HepG2 (cell line): ENCODE results near the gene TMPRSS15. TPM values are rescaled to one million over a fixed set of nuclear protein-coding genes. Genes with fewer than 3 reads are reported as not detected.

Source experiments
- AHR ChIP-seq: IDR thresholded peaks from 2 replicates; pipeline ENCODE4 v1.6.1; 2018; ENCODE audit warnings: missing genetic modification reagents, missing compliant biosample characterization
- EZH2 ChIP-seq: conservative IDR thresholded peaks from 2 replicates; pipeline ENCODE4 v1.6.1; 2012; ENCODE audit warnings: mild to moderate bottlenecking, low read depth, low read length, moderate library complexity
- HDAC1 ChIP-seq: sonication (generic); formaldehyde crosslinking; IDR thresholded peaks from 2 replicates; pipeline ENCODE4 v1.5.1; 2020; ENCODE audit warnings: mild to moderate bottlenecking, missing genetic modification reagents
- NFRKB ChIP-seq: fragments of 450-650 bp; IDR thresholded peaks from 2 replicates; pipeline ENCODE4 v1.6.1; 2017
- RORA ChIP-seq: sonication (generic); formaldehyde crosslinking; IDR thresholded peaks from 2 replicates; pipeline ENCODE4 v1.5.0; 2020; ENCODE audit warnings: mild to moderate bottlenecking, missing genetic modification reagents, moderate library complexity
- SRSF9 ChIP-seq: fragments of 200-400 bp; formaldehyde crosslinking; IDR thresholded peaks from 2 replicates; pipeline ENCODE4 v1.6.1; 2018; ENCODE audit warnings: borderline replicate concordance, mild to moderate bottlenecking, low read depth, low read length; ENCODE audit not compliant: insufficient read depth, poor library complexity, severe bottlenecking
- TOE1 ChIP-seq: sonication (generic); formaldehyde crosslinking; IDR thresholded peaks from 2 replicates; pipeline ENCODE4 v1.4.0; 2020; ENCODE audit warnings: mild to moderate bottlenecking, missing genetic modification reagents
- U2AF2 ChIP-seq: fragments of 200-400 bp; formaldehyde crosslinking; IDR thresholded peaks from 2 replicates; pipeline ENCODE4 v1.6.1; 2017; ENCODE audit warnings: low read depth, mild to moderate bottlenecking, low read length
- polyA plus RNA-seq, 8 experiments: library from polyadenylated mRNA; depleted of rRNA in 3 of 8; stranded (reverse) in 7 of 8; unstranded in 1 of 8; fragments of >200 nt; fragmentation: Illumina TruSeq in 4 of 8; extraction: Trizol in 4 of 8; gene quantifications; 2 replicates each; pipeline versions ENCODE4 v1.2.1 to v1.2.3, GENCODE V29; 2011 to 2016; ENCODE audit warnings: low read depth in 4 of 8, missing spikeins in 1 of 8, mixed read lengths in 1 of 8; ENCODE audit not compliant: insufficient read depth in 1 of 8
- total RNA-seq, 5 experiments: library from RNA; depleted of rRNA; stranded (reverse); fragments of >200 nt; fragmentation: Illumina TruSeq; extraction: Trizol; gene quantifications; 2 replicates each; pipeline ENCODE4 v1.2.3, GENCODE V29; 2016; ENCODE audit warnings: low read depth in 1 of 5
- TF ChIP-seq, protein P1 (sequence below): sonication (generic); formaldehyde crosslinking; IDR thresholded peaks from 2 replicates; pipeline ENCODE4 v1.4.0; 2020; ENCODE audit warnings: missing genetic modification reagents
- TF ChIP-seq, protein P2 (sequence below): sonication (generic); formaldehyde crosslinking; IDR thresholded peaks from 2 replicates; pipeline ENCODE4 v1.8.0; 2023; ENCODE audit warnings: mild to moderate bottlenecking, missing genetic modification reagents
- TF ChIP-seq, protein P3 (sequence below): sonication (generic); formaldehyde crosslinking; IDR thresholded peaks from 2 replicates; pipeline ENCODE4 v1.4.0; 2020; ENCODE audit warnings: missing genetic modification reagents

Gene TMPRSS15
- total and polyA plus RNA-seq, 2 of the 13 experiments (the other 11 are each of a cell fraction or from before 2014, with no cell fraction given) = not detected

DNA sequence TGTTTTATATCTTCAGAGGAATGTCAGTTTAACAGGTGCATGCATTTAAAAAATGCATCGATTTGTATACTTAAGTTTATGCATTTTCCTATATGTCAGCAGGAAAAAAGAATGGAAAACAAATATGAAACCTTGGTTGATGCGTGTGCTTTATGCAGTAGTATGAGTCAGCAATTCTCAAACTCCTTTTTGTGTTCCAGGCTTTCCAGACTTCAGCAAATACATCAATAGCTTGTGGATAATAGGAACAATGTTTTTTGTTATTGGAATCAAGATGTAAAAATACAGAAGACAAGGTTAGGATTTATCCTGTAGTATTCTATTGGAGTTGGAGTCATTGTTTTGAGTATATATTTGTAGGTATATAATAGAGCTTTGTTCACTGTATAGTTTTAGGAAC lies 113.7 kb downstream of the TMPRSS15 start (continued):
- TF ChIP-seq, protein P1, sequence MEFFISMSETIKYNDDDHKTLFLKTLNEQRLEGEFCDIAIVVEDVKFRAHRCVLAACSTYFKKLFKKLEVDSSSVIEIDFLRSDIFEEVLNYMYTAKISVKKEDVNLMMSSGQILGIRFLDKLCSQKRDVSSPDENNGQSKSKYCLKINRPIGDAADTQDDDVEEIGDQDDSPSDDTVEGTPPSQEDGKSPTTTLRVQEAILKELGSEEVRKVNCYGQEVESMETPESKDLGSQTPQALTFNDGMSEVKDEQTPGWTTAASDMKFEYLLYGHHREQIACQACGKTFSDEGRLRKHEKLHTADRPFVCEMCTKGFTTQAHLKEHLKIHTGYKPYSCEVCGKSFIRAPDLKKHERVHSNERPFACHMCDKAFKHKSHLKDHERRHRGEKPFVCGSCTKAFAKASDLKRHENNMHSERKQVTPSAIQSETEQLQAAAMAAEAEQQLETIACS = no peak
- TF ChIP-seq TOE1 (CRISPR knock-in tag) (no peak), RORA (CRISPR knock-in tag) (no peak), U2AF2 (no peak), HDAC1 (CRISPR knock-in tag) (no peak), SRSF9 (no peak), AHR (CRISPR knock-in tag) (no peak), EZH2 (no peak), NFRKB (no peak)
- TF ChIP-seq, protein P2, sequence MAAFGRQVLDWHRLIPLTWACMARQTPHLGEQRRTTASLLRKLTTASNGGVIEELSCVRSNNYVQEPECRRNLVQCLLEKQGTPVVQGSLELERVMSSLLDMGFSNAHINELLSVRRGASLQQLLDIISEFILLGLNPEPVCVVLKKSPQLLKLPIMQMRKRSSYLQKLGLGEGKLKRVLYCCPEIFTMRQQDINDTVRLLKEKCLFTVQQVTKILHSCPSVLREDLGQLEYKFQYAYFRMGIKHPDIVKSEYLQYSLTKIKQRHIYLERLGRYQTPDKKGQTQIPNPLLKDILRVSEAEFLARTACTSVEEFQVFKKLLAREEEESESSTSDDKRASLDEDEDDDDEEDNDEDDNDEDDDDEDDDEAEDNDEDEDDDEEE (CRISPR knock-in tag) = no peak
- TF ChIP-seq, protein P3, sequence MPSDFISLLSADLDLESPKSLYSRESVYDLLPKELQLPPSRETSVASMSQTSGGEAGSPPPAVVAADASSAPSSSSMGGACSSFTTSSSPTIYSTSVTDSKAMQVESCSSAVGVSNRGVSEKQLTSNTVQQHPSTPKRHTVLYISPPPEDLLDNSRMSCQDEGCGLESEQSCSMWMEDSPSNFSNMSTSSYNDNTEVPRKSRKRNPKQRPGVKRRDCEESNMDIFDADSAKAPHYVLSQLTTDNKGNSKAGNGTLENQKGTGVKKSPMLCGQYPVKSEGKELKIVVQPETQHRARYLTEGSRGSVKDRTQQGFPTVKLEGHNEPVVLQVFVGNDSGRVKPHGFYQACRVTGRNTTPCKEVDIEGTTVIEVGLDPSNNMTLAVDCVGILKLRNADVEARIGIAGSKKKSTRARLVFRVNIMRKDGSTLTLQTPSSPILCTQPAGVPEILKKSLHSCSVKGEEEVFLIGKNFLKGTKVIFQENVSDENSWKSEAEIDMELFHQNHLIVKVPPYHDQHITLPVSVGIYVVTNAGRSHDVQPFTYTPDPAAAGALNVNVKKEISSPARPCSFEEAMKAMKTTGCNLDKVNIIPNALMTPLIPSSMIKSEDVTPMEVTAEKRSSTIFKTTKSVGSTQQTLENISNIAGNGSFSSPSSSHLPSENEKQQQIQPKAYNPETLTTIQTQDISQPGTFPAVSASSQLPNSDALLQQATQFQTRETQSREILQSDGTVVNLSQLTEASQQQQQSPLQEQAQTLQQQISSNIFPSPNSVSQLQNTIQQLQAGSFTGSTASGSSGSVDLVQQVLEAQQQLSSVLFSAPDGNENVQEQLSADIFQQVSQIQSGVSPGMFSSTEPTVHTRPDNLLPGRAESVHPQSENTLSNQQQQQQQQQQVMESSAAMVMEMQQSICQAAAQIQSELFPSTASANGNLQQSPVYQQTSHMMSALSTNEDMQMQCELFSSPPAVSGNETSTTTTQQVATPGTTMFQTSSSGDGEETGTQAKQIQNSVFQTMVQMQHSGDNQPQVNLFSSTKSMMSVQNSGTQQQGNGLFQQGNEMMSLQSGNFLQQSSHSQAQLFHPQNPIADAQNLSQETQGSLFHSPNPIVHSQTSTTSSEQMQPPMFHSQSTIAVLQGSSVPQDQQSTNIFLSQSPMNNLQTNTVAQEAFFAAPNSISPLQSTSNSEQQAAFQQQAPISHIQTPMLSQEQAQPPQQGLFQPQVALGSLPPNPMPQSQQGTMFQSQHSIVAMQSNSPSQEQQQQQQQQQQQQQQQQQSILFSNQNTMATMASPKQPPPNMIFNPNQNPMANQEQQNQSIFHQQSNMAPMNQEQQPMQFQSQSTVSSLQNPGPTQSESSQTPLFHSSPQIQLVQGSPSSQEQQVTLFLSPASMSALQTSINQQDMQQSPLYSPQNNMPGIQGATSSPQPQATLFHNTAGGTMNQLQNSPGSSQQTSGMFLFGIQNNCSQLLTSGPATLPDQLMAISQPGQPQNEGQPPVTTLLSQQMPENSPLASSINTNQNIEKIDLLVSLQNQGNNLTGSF = no peak
